Measurements from ENCODE around the gene TGFBR2. TPM values are rescaled to one million over a fixed set of nuclear protein-coding genes. Genes with fewer than 3 reads are reported as not detected.
"Not testable (repeated sequence)": the region's sequence is repeated elsewhere in the genome, so short reads cannot be mapped to it uniquely, and the experiment has no call there.

Gene TGFBR2
- total RNA-seq, 3 donors from 2014 or later: 104 to 114 (median 111) TPM

GRCh38 chr3:30669360-30669934 lies 63.0 kb downstream of the TGFBR2 start:
- H3K4me1 Mint-ChIP-seq (ENCODE audit: low read depth): peaks cover 93% of the 10 kb centered on the region
- not testable (repeated sequence) for DNase-seq; H3K4me3 Mint-ChIP-seq; H3K27me3 Mint-ChIP-seq (ENCODE audit: low read depth); H3K9me3 Mint-ChIP-seq; ATAC-seq
- peaks cover 66% of the 10 kb centered on the region for H3K36me3 Mint-ChIP-seq (ENCODE audit: insufficient read depth)

GRCh38 chr3:30670292-30670691 lies 63.9 kb downstream of the TGFBR2 start:
- ATAC-seq: no peak
- Mint-ChIP-seq H3K4me1 (ENCODE audit: low read depth) (peaks cover 93% of the 10 kb centered on the region), H3K4me3 (no peak overlapping the region), H3K36me3 (ENCODE audit: insufficient read depth) (peaks cover 72% of the 10 kb centered on the region), H3K27me3 (ENCODE audit: low read depth) (no peaks in the 10 kb centered on the region), H3K9me3 (peaks cover 4% of the 10 kb centered on the region)
- DNase-seq: no peak

DNA sequence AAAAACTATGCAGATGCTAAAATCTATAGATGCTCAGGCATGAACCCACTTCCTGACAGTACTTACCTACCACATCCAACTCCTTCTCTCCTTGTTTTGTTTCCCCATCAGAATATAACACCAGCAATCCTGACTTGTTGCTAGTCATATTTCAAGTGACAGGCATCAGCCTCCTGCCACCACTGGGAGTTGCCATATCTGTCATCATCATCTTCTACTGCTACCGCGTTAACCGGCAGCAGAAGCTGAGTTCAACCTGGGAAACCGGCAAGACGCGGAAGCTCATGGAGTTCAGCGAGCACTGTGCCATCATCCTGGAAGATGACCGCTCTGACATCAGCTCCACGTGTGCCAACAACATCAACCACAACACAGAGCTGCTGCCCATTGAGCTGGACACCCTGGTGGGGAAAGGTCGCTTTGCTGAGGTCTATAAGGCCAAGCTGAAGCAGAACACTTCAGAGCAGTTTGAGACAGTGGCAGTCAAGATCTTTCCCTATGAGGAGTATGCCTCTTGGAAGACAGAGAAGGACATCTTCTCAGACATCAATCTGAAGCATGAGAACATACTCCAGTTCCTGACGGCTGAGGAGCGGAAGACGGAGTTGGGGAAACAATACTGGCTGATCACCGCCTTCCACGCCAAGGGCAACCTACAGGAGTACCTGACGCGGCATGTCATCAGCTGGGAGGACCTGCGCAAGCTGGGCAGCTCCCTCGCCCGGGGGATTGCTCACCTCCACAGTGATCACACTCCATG lies 65.3 kb downstream of the TGFBR2 start:
- ATAC-seq (peak; percentile 30 to 41), DNase-seq (no peak)
- peaks cover 94% of the 10 kb centered on the region for H3K4me1 Mint-ChIP-seq (ENCODE audit: low read depth)
- peak overlapping the region; percentile 60 for H3K4me3 Mint-ChIP-seq
- no peaks in the 10 kb centered on the region for H3K27me3 Mint-ChIP-seq (ENCODE audit: low read depth)
- peaks cover 4% of the 10 kb centered on the region for H3K9me3 Mint-ChIP-seq
- peaks cover 84% of the 10 kb centered on the region for H3K36me3 Mint-ChIP-seq (ENCODE audit: insufficient read depth)

DNA sequence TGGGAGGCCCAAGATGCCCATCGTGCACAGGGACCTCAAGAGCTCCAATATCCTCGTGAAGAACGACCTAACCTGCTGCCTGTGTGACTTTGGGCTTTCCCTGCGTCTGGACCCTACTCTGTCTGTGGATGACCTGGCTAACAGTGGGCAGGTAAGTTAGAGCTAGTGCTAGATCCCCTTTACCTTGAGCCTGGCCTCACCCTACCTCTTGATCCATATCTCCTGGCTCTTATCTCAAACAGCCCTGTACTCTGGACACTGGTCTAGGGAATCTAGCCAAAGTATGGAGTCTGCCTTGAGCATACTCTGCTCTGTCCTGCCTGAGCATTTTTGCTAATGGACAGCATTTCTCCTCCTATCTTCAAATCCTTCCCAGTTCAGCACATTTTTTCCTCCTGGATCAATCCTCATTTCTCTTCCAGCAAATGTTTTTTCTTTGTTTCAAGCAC lies 65.9 kb downstream of the TGFBR2 start:
- Mint-ChIP-seq H3K9me3 (peaks cover 4% of the 10 kb centered on the region), H3K4me3 (peak overlapping the region; percentile 60), H3K4me1 (ENCODE audit: low read depth) (peaks cover 93% of the 10 kb centered on the region), H3K36me3 (ENCODE audit: insufficient read depth) (peaks cover 90% of the 10 kb centered on the region), H3K27me3 (ENCODE audit: low read depth) (no peaks in the 10 kb centered on the region)
- ATAC-seq (no peak), DNase-seq (no peak)

GRCh38 chr3:30672959-30673358 lies 66.6 kb downstream of the TGFBR2 start:
- DNase-seq (no peak), ATAC-seq (no peak)
- H3K9me3 Mint-ChIP-seq: peaks cover 4% of the 10 kb centered on the region
- peaks cover 94% of the 10 kb centered on the region for H3K4me1 Mint-ChIP-seq (ENCODE audit: low read depth)
- no peaks in the 10 kb centered on the region for H3K27me3 Mint-ChIP-seq (ENCODE audit: low read depth)
- H3K36me3 Mint-ChIP-seq (ENCODE audit: insufficient read depth): peaks cover 93% of the 10 kb centered on the region
- peak overlapping the region; percentile 60 for H3K4me3 Mint-ChIP-seq

DNA sequence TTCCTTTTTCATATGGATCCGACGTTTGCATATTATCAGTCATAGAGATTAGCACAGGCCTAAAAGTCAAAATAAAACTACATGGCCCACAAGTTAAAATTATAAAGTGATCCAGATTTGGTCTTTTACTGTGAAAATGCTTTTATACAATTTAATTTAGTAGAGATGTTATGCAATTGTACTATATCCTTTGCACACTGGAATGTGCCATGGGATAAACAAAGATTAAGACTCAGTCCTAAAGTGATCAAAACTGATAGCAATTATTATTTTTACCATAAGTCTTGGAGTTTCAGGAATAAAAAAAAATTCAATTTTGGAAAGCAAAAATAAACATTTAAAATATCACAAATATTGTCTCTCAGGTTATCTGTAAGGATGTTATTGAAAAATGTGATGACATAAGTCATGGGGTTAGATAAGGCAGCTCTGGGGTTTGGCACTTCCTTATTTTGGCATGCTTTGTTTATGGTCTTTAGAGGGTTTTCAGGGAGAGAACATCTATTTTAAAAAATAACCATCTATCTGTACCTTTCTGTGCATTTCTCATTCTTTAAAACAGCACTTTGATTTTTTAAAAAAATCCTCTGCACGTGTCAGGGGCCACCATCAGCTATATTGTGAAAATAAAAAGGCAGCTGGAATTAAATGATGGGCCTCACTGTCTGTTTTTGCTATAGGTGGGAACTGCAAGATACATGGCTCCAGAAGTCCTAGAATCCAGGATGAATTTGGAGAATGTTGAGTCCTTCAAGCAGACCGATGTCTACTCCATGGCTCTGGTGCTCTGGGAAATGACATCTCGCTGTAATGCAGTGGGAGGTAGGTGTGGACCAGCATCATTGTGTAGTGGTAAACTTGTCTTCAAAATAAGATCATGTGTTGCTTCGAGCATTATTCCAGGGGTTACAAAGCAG lies 67.3 kb downstream of the TGFBR2 start:
- Mint-ChIP-seq H3K4me1 (ENCODE audit: low read depth) (peaks cover 92% of the 10 kb centered on the region), H3K9me3 (peaks cover 4% of the 10 kb centered on the region), H3K4me3 (peak overlapping the region; percentile 60), H3K36me3 (ENCODE audit: insufficient read depth) (peaks cover 92% of the 10 kb centered on the region), H3K27me3 (ENCODE audit: low read depth) (no peaks in the 10 kb centered on the region)
- DNase-seq: no peak
- no peak for ATAC-seq

DNA sequence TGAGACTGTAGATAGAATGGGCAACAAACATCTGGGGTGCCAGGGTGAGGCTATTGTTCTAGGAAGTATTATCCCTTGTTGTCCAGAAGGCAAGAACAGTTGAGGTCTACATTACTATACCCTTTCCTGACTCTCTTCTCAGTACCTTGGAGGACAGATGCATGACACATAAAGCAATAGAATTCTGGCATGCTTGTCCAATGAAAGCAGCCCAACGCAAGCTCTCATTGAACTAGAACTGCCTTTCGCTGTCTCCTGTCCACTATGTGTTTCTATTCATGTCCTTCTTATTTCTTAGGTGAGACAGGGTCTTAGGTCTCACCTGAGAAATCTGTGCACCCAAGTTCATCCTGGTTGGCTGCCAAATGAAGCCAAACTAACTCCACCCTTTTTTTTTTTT lies 68.6 kb downstream of the TGFBR2 start:
- Mint-ChIP-seq H3K27me3 (ENCODE audit: low read depth) (no peaks in the 10 kb centered on the region), H3K9me3 (peaks cover 2% of the 10 kb centered on the region), H3K36me3 (ENCODE audit: insufficient read depth) (peaks cover 90% of the 10 kb centered on the region), H3K4me3 (peak overlapping the region; percentile 45), H3K4me1 (ENCODE audit: low read depth) (peaks cover 91% of the 10 kb centered on the region)
- no peak for DNase-seq
- no peak for ATAC-seq

- H3K9me3 Mint-ChIP-seq: no peaks in the 10 kb centered on the region
- peaks cover 91% of the 10 kb centered on the region for H3K4me1 Mint-ChIP-seq (ENCODE audit: low read depth)
- DNase-seq (no peak), ATAC-seq (no peak)
- no peaks in the 10 kb centered on the region for H3K27me3 Mint-ChIP-seq (ENCODE audit: low read depth)
- peak overlapping the region; percentile 27 for H3K4me3 Mint-ChIP-seq
- peaks cover 91% of the 10 kb centered on the region for H3K36me3 Mint-ChIP-seq (ENCODE audit: insufficient read depth)
Observed at GRCh38 chr3:30675774-30676173, 69.4 kb downstream of the TGFBR2 start.

DNA sequence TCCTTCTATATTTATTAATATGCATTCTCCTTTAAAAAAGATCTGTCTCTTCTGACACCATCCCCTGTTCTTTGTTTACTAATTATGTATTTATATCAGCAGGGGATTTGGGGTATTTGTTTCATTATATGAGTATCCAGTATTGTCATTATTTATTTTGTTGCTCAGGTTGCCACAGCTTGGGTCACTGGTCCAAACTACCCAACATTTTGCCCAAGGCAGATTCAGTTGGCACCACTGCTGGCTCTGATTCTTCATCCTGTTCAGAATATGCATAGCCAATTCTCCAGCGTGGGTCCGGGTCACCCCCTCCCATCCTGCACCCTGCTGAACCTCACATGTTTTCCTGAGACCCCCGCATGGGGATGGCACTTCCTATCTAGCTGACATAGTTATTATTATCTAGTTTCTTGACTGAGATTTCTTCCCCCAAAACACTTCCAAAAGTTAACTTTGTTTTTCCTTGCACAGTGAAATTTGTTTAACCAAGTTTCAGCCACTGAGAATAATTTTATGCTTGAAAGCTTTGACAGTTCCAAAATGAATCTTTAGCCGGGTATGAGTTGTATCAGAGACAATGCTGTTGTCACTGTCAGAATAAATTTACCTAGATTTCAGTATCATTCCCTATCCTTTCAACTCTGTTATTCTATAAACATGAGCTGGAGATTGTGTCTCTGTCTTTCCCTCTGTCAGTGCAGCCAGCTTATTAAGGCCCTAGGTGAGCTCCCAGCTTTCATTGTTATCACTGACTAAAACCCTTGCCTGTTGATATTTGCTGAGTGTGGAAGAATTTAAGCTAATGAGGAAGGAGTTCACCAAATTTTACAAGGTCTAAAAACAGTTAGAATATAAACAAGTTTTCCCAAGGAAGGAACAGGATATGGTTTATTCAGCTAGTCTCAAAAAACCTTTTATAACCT lies 70.3 kb downstream of the TGFBR2 start:
- Mint-ChIP-seq H3K36me3 (ENCODE audit: insufficient read depth) (peaks cover 90% of the 10 kb centered on the region), H3K4me3 (no peak overlapping the region), H3K9me3 (no peaks in the 10 kb centered on the region), H3K27me3 (ENCODE audit: low read depth) (no peaks in the 10 kb centered on the region), H3K4me1 (ENCODE audit: low read depth) (peaks cover 91% of the 10 kb centered on the region)
- DNase-seq (no peak), ATAC-seq (peak in 1 of 2 donors; percentile 30)

GRCh38 chr3:30677347-30677685 lies 70.9 kb downstream of the TGFBR2 start:
- H3K4me3 Mint-ChIP-seq: no peak overlapping the region
- DNase-seq (no peak), ATAC-seq (no peak)
- no peaks in the 10 kb centered on the region for H3K9me3 Mint-ChIP-seq
- peaks cover 91% of the 10 kb centered on the region for H3K36me3 Mint-ChIP-seq (ENCODE audit: insufficient read depth)
- peaks cover 92% of the 10 kb centered on the region for H3K4me1 Mint-ChIP-seq (ENCODE audit: low read depth)
- no peaks in the 10 kb centered on the region for H3K27me3 Mint-ChIP-seq (ENCODE audit: low read depth)

GRCh38 chr3:30679045-30679444 lies 72.6 kb downstream of the TGFBR2 start:
- DNase-seq (no peak), ATAC-seq (no peak)
- Mint-ChIP-seq H3K9me3 (no peaks in the 10 kb centered on the region), H3K36me3 (ENCODE audit: insufficient read depth) (peaks cover 85% of the 10 kb centered on the region), H3K27me3 (ENCODE audit: low read depth) (no peaks in the 10 kb centered on the region), H3K4me1 (ENCODE audit: low read depth) (peaks cover 89% of the 10 kb centered on the region), H3K4me3 (no peak overlapping the region)

DNA sequence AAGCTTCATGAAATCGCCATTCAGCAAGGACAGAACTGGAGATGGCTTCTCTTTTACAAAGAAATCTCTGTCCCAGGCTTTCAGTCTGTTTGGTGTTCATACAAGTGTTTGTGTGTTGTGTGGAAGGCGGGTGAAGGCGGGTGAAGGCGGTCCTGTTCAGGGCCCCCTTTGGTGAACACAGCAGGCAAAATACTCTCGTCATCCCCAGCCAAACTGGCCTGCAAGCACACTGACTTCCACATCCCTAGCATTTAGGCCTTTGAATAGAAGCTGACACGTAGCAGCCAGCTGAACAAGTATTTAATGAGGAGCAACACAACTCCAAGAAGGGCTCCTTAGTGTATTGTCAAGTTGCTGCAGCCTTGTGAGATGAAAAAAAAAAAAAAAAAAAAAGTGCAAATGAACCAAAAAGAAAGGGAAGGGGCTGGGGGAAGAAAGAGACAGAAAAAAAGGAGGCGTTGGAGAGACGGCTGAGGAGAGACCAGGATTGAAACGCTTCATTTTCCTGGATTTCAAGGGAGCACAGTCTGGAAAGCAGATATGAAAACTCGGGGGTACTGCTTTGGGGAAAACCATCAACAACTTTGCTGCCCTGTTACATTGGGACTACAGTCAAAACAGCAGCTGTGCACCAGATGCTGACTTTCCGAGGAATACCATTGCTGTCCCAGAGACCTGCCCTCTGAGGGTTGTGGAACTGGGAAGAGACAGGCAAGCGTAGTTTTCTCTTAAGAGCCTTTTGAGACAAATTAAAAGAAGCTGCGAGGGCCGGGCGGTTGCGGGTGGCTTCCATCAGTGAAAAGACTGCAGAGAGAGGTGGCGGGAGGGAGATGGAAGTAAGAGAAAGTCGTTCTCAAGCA lies 74.6 kb downstream of the TGFBR2 start:
- H3K9me3 Mint-ChIP-seq: no peaks in the 10 kb centered on the region
- H3K4me3 Mint-ChIP-seq: peak overlapping the region; percentile 37
- H3K4me1 Mint-ChIP-seq (ENCODE audit: low read depth): peaks cover 91% of the 10 kb centered on the region
- no peaks in the 10 kb centered on the region for H3K27me3 Mint-ChIP-seq (ENCODE audit: low read depth)
- peaks cover 83% of the 10 kb centered on the region for H3K36me3 Mint-ChIP-seq (ENCODE audit: insufficient read depth)
- DNase-seq: no peak
- ATAC-seq: no peak

DNA sequence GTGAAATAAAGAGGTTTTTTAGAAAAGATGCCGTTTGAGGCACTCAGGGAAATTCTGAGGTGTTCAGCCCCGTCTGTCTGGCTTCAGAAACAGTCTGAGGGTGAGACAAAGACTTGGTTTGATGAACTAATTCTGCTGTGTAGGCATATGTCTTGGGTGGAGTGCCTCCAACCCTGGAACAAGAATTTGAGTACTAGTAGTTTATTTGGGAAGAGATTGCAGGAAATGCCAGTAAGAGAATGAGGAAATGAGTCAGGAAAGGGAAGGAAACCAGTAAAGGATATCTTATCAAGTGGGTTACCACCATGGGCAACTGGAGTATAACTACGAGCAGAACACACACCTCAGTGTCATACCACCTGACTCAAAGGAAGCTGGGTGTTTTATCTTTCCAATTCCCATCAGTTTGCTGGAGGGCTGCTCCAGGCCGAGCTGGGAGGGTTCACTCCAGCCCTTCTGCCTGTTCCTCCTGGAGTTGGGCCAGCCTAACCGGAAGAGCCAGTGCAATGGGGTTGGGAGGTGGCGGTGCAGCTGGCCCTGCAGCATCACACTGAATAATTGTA lies 75.3 kb downstream of the TGFBR2 start:
- H3K36me3 Mint-ChIP-seq (ENCODE audit: insufficient read depth): peaks cover 80% of the 10 kb centered on the region
- H3K9me3 Mint-ChIP-seq: no peaks in the 10 kb centered on the region
- ATAC-seq (peak; percentile 19 to 23), DNase-seq (no peak)
- no peak overlapping the region for H3K4me3 Mint-ChIP-seq
- H3K4me1 Mint-ChIP-seq (ENCODE audit: low read depth): peaks cover 92% of the 10 kb centered on the region
- H3K27me3 Mint-ChIP-seq (ENCODE audit: low read depth): no peaks in the 10 kb centered on the region

All from activated T-cell treated with anti-CD3 and anti-CD28 coated beads, Interleukin-2, amount 50 U/mL, for 4 hours (primary cell).